GM21619 (cell line): ENCODE measurements around the gene NAALADL1.
"Not testable (repeated sequence)": the region's sequence is repeated elsewhere in the genome, so short reads cannot be mapped to it uniquely, and the experiment has no call there.

Experiments used
- ATAC-seq: cut with Tn5 transposase; IDR thresholded peaks from one replicate; pipeline ENCODE4 v1.9.1; 2021; ENCODE audit not compliant: unreplicated experiment

The NAALADL1 gene

DNA sequence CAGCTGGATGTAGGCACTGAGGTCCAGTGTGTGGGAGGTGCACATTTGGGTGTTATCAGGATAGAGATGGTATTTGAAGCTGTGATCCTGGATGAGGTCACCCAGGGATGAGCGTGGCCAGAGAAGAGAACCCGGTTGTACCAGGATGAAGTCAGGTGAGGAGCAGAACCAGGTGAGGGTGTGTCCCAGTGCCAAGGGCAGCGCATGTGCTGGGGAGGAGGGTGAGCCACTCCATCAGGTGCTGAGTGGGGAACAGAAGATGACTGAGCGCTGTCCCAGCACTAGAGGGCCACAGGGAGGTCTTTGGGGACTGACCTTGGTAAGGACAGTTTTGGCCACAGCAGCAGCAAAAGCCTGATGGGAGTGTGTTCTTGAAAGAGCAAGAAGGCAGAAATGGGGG is 41.6 kb downstream of the NAALADL1 start:
- ATAC-seq = no peak

DNA sequence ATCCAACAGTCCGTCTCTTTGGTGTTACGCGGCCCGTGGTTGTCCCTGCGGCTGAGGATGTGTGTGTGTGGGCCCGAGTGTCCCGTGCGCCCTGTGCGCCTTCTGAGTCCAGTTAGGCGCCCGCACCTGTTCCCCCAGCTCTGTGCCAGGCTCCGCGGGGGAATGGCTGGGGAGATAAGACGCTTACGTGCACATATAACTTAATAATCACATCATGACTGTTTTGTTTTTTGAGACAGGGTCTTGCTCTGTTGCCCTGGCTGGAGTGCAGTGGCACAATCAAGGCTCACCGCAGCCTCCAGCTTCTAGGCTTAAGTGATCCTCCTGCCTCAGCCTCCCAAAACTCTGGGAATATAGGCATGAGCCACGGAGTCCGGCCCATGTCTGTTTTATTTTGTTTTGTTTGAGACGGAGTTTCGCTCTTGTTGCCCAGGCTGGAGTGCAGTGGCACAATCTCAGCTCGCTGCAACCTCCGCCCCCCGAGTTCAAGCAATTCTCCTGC is 43.6 kb downstream of the NAALADL1 start:
- ATAC-seq = no peak

DNA sequence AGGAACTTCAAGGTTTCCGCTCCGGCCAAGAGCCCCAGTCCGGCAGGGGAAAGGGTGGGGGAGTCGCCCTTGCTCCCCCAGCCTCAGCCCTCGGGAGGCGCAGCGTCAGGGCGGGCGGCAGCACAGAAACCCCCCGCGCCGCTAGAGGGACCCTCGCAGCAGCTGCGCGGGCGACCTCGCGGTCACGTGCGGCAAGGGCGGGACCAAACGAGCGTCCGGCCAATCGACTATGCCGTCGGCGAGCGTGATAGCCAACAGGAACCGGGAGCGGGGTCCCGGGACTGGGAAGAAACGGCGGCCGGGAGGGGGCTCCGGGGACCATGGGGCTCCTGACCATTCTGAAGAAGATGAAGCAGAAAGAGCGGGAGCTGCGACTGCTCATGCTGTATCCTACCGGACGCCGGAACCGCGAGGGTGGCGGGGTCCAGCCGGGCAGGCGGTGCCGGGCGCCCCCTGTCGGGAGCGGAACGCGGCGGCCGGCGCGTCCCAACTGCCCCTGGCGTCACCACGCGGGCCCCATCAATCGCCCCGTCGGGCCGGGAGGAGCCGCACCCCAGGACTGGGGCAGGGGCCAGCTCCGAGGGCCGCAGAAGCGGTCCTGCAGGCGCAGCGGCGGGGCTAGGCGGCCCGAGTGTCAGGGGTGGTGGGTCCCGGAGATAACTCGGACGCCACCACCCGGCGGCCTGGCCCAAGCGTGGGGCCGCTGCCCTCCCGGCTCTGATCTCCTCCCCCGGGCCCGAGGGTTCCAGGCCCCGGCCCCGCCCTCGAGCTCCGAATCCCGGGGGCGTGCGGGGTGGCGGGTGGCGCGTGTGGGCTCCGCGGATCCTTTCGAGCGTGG is 44.2 kb downstream of the NAALADL1 start, which contains the start of gene ARL2:
TSS of gene ARL2 (plus strand) at position 273 of the 838 bp plus-strand sequence. CDS start at position 321, 48 bp downstream.
- ATAC-seq = peak; percentile 67

DNA sequence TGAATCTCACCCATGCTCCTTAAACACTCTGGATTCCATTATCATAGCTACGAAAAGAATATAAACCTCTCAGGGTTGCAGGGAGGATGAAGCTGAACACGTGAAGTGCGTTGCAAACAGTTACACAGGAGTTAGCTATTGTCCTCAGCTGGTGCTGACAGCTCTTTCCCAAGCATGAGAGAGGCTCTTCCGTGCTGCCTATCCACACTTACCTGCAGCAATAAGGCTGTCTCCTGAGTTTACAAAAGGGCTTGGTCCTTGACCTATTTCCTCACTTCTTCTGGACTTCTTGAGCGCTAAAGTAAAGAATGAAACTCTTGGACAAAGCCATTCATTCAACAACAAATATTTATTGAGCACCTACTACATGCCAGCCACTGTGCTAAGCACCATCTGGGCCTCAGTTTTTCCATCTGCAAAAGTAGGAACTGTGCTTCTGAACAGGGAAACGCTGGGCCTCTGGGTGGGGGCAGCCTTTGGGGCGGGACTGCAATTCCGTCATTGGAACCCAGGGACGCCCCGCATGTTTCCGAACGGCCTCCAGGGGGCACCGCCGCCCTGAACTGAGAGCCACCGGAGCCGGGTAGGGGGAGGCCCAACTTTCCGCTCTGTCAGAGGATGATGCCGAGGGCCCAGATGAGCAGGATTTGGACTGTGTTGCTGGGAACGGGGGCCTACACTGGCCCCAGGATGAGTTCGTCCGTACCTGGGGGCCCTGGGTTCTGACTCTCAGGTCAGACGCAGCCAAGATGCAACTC is 45.0 kb downstream of the NAALADL1 start:
- ATAC-seq = peak; percentile 61

DNA sequence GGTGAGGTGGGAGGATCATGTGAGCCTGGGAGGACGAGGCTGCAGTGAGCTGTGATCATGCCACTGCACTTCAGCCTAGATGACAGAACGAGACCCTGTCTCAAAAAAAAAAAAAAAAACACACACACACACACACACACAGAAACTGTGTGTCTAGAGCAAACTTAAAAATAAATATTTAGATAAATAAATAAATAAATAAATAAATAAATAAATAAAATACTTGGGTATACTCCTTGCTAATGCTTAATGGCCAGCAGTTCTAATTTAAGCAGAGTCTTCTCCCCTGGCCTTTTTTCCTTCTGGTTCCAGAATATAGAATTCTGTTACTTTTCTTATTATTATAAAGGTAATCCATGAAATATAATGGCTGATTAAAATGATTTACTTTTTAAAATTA is 49.5 kb downstream of the NAALADL1 start:
- no peak for ATAC-seq

DNA sequence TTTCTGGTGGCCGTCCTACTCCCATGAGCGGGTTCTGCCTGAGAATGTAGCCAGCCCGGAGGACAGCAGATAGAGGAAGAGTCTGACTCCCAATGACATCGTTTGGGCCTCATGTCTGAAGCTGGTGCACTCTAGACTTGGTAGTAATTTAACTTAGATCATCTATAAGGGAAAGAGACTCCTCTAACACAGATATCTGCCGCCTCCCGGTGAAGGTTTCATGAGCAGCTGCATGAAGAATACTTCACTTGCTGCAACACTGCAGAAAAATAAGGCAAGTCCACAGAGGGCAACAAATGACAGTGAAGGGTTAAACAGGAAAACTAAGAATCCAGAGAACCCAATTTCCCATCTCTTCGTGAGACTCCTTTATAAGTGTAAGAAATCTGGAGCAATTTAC is 50.3 kb downstream of the NAALADL1 start:
- ATAC-seq = no peak

DNA sequence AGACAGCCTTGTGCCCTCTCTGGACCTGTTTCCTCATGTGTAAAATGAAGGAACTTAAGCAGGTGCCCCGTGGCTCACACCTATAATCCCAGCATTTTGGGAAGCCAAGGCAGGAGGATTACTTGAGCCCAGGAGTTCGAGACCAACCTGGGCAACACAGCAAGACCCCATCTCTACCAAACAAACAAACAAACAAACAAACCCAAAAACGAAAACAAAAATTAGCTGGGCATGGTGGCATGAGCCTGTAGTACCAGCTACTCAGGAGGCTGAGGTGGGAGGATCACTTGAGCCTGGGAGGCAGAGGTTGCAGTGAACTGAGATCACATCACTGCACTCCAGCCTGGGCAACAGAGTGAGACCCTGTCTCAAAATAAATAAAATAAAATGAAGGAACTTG is 54.4 kb downstream of the NAALADL1 start:
- ATAC-seq = not testable (repeated sequence)

DNA sequence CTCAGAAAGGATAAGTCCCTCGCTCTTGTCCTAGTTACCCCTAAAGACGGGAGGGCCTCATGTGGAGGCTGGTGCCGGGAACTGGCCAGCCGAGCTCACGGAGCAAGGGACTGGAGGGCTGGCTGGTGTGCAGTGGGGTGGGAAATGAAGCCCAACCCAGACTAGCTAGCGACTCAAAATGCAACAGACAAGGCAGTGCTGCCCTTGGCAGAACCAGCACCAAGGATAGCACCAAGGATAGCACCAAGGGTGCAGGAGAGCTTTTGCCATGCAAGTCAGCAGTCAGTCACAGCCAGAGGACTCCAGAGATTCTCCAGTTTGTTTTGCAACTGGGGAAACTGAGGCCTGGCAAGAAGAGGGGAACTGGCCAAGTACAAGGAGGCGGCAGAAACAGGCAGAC is 55.1 kb downstream of the NAALADL1 start:
- ATAC-seq = no peak

DNA sequence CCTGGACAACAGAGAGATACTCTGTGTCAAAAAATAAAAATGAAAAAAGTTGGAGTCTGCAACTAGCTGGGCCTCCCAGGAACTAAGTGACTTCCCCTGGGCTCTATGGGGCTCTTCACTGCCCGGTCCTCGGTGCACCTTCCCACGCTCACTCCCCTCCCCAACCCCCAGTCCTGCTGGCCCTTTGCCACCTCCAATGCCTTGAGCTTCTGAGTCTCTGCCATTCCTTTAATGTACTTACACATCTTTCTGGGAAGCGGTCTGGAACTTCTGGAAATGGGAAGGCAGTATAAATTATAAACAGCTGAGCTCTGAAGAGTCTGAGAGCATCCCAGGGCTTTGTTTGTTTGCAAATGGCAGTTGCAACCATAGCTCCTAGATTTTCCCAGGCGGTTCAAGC is 55.6 kb downstream of the NAALADL1 start:
- no peak for ATAC-seq

DNA sequence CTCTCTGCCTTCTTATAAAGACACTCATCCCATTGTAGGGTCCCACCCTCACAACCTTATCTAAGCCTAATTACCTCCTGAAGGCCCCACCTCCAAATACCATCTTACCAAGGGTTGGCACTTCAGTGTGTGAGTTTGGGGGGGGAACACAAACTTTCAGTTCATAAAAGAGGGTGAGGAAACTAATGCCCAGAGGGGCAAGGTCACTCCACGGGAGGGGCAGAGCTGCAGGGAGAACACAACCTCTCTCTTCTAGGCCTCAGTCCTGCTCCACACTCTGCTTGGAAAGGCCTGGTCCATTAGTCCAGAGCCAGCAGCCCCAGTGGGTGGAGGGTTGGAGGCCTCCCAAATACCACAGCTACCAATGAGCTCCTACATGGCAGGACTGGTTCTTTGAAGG is 58.9 kb downstream of the NAALADL1 start:
- no peak for ATAC-seq

DNA sequence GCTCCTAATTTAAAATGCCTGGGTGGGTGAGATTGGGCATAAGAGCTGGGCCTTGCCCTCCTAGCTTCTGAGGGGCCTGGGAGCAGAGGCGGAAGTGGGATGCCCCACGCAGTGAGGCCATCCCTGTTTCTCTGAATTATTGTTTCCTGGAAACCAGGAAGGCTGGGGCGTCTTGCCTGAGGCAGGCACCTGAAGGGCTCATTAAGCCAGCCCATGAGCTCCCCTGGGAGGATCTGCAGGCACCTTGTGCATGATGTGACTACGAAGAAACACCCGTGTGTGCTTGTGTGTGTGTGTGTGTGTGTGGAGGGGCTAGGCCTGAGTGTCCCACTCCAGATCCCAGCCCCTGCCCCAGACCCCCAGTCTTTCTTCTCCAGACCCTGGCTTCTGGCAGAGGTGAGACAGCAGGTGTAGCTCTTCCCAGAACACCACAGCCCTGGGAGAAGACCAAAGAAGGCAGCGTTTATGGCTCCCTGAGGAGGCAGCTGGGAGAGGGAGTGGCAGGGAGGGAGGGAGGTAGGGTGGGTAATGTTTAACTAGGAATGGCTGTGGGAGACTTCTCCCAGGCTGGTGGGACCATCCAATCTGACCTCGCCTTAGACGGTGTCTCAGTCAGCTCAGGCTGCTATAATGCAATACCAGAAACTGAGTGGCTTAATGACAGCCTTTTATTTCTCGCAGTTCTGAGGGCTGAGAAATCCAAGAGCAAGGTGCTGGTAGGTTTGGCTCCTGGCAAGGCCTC is 59.5 kb downstream of the NAALADL1 start:
- ATAC-seq = no peak

DNA sequence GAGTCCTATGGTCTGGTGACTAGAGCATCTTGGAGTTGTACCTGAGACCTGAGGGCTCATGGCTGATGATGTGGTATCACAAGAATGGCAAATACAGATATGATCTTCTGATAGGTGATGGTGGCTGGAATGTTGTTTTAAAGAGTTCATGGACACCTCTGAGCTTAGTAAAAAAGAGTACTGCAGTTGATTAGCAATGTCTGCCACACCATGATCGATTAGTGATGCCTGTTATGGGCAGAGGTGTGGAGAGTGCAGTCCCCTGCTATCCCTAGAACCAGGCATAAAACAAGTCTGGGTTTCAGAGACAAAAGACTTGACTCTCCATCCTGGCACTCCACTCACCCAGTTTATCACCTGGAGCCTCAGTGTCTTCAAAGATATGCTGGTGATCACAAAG is 60.2 kb downstream of the NAALADL1 start:
- ATAC-seq = no peak

DNA sequence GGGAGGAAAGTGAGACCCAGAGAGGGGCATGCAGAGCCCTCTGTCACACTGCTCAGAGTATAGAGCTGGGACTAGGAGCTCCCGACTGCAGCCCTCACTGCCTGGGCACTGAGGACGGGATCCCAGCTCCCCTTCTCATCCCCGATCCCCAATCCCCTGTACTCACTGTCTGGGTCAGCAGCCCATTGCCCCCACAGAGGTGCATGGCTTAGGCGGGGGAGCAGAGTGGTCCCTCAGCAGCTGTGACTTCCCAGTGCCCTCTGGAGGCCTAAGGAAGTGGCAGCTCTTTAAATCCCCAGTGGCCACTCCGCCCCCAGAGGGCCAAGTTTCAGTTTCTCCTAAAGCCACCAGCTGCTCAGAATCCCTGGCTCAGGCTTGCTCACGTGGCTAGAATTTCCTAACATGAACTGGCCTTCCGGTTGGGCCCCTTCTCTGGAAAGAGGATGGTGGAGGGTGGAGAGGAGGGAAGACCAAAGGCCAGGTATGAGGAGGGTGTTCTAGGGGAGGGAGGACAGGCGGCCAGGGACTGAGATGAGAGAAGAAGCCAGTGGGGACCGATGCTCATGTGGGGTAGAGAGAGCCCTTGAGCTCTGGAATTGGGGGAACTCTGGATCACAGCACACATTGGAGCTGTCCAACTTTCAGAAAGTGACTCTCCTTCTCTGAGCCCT is 61.5 kb downstream of the NAALADL1 start, which contains the start of gene BATF2:
TSS of gene BATF2 (minus strand) at position 262 of the 671 bp plus-strand sequence. CDS start at position 205, 57 bp downstream.
- ATAC-seq = no peak

DNA sequence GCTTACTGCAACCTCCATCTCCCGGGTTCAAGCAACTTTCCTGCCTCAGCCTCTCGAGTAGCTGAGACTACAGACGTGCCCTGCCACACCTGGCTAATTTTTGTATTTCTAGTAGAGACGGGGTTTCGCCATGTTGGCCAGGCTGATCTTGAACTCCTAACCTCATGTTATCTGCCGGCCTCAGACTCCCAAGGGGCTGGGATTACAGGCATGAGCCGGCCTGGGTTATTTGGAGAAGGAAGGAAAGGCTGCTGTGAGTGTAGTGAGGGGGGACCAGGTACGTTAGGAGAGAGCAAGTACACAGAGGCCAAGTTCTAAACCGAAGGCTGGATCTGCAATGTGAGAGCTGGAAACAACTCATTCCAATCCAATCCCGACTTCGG is 62.0 kb downstream of the NAALADL1 start:
- ATAC-seq = no peak
